ENCODE data around the gene PRC1. TPM values are rescaled to one million over a fixed set of nuclear protein-coding genes. Genes with fewer than 3 reads are reported as not detected.

Gene PRC1
- total RNA-seq, 1 donor from 2014 or later, result 32.5 TPM

DNA sequence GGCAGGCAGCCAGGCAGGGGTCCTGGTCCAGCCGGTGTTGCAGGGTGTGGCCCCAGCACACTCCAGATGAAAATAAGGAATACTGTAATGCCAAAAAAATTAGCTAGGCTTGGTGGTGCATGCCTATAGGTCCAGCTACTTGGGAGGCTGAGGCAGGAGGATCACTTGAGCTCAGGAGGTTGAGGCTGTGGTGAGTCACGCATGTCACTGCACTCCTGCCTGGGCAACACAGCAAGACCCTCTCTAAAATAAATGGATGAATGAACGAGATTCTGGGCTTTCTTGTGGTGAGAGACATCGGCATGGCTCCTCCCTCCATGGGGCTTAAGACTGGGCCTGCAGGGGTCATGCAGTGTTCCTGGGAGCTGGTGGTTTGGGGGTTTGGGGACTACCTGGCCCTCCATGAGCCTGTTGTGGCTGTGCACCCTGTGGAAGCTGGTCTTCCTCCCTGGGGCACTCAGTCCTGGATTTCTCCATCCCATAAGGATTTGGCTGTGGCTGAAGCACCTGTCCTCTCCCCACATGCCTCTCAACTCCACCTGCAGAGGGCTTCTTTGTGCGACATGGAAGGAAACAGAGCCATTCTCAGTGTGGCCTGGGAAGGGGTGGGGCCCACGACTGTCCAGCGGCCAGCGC lies 47.3 kb downstream of the PRC1 start:
- Mint-ChIP-seq H3K9me3 (ENCODE audit: low read depth) (no peaks in the 10 kb centered on the region), H3K27me3 (ENCODE audit: low read depth) (no peaks in the 10 kb centered on the region), H3K4me1 (ENCODE audit: low read depth) (no peaks in the 10 kb centered on the region), H3K36me3 (ENCODE audit: low read depth) (peaks cover 27% of the 10 kb centered on the region), H3K27ac (ENCODE audit: unreplicated experiment) (no peak overlapping the region), H3K4me3 (ENCODE audit: unreplicated experiment) (no peak overlapping the region)
- TF ChIP-seq, protein P1, sequence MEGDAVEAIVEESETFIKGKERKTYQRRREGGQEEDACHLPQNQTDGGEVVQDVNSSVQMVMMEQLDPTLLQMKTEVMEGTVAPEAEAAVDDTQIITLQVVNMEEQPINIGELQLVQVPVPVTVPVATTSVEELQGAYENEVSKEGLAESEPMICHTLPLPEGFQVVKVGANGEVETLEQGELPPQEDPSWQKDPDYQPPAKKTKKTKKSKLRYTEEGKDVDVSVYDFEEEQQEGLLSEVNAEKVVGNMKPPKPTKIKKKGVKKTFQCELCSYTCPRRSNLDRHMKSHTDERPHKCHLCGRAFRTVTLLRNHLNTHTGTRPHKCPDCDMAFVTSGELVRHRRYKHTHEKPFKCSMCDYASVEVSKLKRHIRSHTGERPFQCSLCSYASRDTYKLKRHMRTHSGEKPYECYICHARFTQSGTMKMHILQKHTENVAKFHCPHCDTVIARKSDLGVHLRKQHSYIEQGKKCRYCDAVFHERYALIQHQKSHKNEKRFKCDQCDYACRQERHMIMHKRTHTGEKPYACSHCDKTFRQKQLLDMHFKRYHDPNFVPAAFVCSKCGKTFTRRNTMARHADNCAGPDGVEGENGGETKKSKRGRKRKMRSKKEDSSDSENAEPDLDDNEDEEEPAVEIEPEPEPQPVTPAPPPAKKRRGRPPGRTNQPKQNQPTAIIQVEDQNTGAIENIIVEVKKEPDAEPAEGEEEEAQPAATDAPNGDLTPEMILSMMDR (IDR thresholded peaks at IDR 0.05), result no peak
- DNase-seq (ENCODE audit: low spot score), result peak; percentile 61

DNA sequence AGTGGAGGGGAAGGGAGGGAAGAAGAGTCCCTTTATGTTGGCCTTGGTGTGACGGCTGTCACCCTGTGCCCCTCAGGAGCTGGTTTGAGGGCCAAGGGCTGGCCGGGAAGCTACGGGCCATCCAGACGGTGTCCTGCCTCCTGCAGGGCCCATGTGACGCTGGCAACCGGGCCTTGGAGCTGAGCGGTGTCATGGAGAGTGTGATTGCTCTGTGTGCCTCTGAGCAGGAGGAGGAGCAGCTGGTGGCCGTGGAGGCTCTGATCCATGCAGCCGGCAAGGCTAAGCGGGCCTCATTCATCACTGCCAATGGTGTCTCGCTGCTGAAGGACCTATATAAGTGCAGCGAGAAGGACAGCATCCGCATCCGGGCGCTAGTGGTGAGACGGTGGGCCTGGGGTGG lies 47.8 kb downstream of the PRC1 start:
- DNase-seq (ENCODE audit: low spot score), result no peak
- Mint-ChIP-seq H3K36me3 (ENCODE audit: low read depth) (peaks cover 26% of the 10 kb centered on the region), H3K27ac (ENCODE audit: unreplicated experiment) (no peak overlapping the region), H3K27me3 (ENCODE audit: low read depth) (no peaks in the 10 kb centered on the region), H3K4me3 (ENCODE audit: unreplicated experiment) (no peak overlapping the region), H3K4me1 (ENCODE audit: low read depth) (no peaks in the 10 kb centered on the region), H3K9me3 (ENCODE audit: low read depth) (no peaks in the 10 kb centered on the region)
- TF ChIP-seq, protein P1 (IDR thresholded peaks at IDR 0.05), result no peak

DNA sequence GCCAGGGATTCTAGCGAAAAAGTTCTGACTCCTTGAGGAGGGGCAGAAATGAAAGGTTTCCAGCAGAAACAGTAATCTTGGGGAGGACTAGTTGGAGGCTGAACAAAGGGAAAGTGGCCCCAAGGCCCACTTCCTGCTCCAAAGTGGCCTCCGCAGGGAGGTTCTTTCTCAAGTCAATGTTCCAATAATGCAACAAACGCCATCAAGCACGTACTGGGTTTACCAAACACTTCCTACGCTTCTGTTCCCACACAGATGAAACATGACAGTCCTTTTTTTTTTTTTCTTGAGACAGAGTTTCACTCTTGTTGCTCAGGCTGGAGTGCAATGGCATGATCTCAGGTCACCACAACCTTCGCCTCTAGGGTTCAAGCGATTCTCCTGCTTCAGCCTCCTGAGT lies 49.2 kb downstream of the PRC1 start:
- H3K4me3 Mint-ChIP-seq (ENCODE audit: unreplicated experiment), result no peak overlapping the region
- TF ChIP-seq, protein P1 (IDR thresholded peaks at IDR 0.05), result no peak
- H3K27ac Mint-ChIP-seq (ENCODE audit: unreplicated experiment), result no peak overlapping the region
- no peaks in the 10 kb centered on the region for H3K4me1 Mint-ChIP-seq (ENCODE audit: low read depth)
- no peaks in the 10 kb centered on the region for H3K27me3 Mint-ChIP-seq (ENCODE audit: low read depth)
- no peaks in the 10 kb centered on the region for H3K9me3 Mint-ChIP-seq (ENCODE audit: low read depth)
- peaks cover 33% of the 10 kb centered on the region for H3K36me3 Mint-ChIP-seq (ENCODE audit: low read depth)
- no peak for DNase-seq (ENCODE audit: low spot score)

DNA sequence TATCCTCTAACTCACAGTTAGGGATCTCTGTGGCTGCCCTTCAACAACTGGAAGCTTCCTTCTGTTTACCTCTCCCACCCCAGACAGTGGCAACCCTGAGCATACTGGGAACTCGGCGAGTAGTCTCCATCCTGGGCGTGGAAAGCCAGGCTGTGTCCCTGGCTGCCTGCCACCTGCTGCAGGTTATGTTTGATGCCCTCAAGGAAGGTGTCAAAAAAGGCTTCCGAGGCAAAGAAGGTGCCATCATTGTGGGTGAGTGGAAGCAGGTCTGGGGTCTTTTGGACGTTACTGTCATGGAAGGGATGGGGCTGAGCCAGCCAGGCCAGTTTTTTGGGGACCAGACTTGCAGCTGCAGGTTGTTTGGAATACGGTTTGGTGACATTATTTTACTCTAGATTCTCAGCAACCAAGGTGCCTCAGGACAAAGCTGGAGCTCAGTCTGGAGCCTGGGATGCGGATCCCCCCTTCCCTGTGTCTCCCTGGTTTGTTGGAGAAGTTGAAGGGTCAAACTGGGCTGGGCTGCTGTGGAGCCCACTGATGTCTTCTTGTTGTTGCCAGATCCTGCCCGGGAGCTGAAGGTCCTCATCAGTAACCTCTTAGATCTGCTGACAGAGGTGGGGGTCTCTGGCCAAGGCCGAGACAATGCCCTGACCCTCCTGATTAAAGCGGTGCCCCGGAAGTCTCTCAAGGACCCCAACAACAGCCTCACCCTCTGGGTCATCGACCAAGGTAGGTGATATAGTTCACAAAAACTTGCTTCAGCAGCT lies 51.8 kb downstream of the PRC1 start:
- Mint-ChIP-seq H3K4me1 (ENCODE audit: low read depth) (no peaks in the 10 kb centered on the region), H3K27me3 (ENCODE audit: low read depth) (no peaks in the 10 kb centered on the region), H3K9me3 (ENCODE audit: low read depth) (no peaks in the 10 kb centered on the region), H3K27ac (ENCODE audit: unreplicated experiment) (no peak overlapping the region), H3K36me3 (ENCODE audit: low read depth) (peaks cover 31% of the 10 kb centered on the region), H3K4me3 (ENCODE audit: unreplicated experiment) (no peak overlapping the region)
- TF ChIP-seq, protein P1 (IDR thresholded peaks at IDR 0.05), result no peak
- DNase-seq (ENCODE audit: low spot score), result peak; percentile 56

DNA sequence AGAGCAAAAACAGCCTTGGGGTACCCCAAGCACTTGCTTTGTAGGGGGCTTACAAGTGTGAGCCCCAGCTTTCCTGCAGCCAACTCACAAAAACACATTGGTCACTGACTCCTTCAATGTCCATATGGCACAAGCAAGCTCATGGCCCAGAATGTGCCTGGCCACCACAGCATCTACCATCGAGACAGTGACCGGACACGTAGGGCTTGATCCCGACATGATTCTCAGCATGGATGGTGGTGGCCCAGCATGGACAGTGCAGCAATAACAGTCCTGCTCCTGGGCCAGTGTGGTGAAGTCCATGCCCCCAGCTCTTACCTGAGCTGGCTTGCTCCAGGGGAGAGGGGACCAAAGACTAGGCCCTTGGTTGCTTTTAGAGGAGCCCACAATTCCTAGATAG lies 53.3 kb downstream of the PRC1 start:
- no peak for DNase-seq (ENCODE audit: low spot score)
- peaks cover 27% of the 10 kb centered on the region for H3K36me3 Mint-ChIP-seq (ENCODE audit: low read depth)
- TF ChIP-seq, protein P1 (IDR thresholded peaks at IDR 0.05), result no peak
- peaks cover 9% of the 10 kb centered on the region for H3K4me1 Mint-ChIP-seq (ENCODE audit: low read depth)
- H3K27me3 Mint-ChIP-seq (ENCODE audit: low read depth), result no peaks in the 10 kb centered on the region
- no peak overlapping the region for H3K4me3 Mint-ChIP-seq (ENCODE audit: unreplicated experiment)
- H3K9me3 Mint-ChIP-seq (ENCODE audit: low read depth), result no peaks in the 10 kb centered on the region
- no peak overlapping the region for H3K27ac Mint-ChIP-seq (ENCODE audit: unreplicated experiment)

All from chondrocyte (in vitro differentiated cells).